ENCODE data around the gene PDE8A. TPM values are rescaled to one million over a fixed set of nuclear protein-coding genes. Genes with fewer than 3 reads are reported as not detected.
A peak's percentile ranks its signal among the peaks of the same experiment; 100 is the strongest.

Gene PDE8A
- total RNA-seq, 1 donor from 2014 or later: 23.7 TPM

GRCh38 chr15:84961114-84961452 lies 20.6 kb upstream of the PDE8A start:
- Mint-ChIP-seq H3K4me3 (ENCODE audit: unreplicated experiment) (no peak overlapping the region), H3K9me3 (ENCODE audit: unreplicated experiment) (peaks cover 11% of the 10 kb centered on the region)

GRCh38 chr15:84961707-84962106 lies 19.9 kb upstream of the PDE8A start:
- TF ChIP-seq, protein P1, sequence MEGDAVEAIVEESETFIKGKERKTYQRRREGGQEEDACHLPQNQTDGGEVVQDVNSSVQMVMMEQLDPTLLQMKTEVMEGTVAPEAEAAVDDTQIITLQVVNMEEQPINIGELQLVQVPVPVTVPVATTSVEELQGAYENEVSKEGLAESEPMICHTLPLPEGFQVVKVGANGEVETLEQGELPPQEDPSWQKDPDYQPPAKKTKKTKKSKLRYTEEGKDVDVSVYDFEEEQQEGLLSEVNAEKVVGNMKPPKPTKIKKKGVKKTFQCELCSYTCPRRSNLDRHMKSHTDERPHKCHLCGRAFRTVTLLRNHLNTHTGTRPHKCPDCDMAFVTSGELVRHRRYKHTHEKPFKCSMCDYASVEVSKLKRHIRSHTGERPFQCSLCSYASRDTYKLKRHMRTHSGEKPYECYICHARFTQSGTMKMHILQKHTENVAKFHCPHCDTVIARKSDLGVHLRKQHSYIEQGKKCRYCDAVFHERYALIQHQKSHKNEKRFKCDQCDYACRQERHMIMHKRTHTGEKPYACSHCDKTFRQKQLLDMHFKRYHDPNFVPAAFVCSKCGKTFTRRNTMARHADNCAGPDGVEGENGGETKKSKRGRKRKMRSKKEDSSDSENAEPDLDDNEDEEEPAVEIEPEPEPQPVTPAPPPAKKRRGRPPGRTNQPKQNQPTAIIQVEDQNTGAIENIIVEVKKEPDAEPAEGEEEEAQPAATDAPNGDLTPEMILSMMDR (IDR thresholded peaks at IDR 0.05): no peak
- Mint-ChIP-seq H3K4me3 (ENCODE audit: unreplicated experiment) (no peak overlapping the region), H3K27ac (ENCODE audit: unreplicated experiment) (no peak overlapping the region), H3K4me1 (ENCODE audit: unreplicated experiment) (peaks cover 4% of the 10 kb centered on the region), H3K27me3 (ENCODE audit: unreplicated experiment) (peaks cover 4% of the 10 kb centered on the region), H3K36me3 (ENCODE audit: unreplicated experiment) (peaks cover 2% of the 10 kb centered on the region), H3K9me3 (ENCODE audit: unreplicated experiment) (peaks cover 11% of the 10 kb centered on the region)
- no peak for DNase-seq (ENCODE audit: extremely low spot score, unreplicated experiment)

More at GRCh38 chr15:84961114-84961452, 20.6 kb upstream of the PDE8A start:
- no peak for DNase-seq (ENCODE audit: extremely low spot score, unreplicated experiment)
- peaks cover 2% of the 10 kb centered on the region for H3K36me3 Mint-ChIP-seq (ENCODE audit: unreplicated experiment)
- H3K27ac Mint-ChIP-seq (ENCODE audit: unreplicated experiment): no peak overlapping the region
- peaks cover 4% of the 10 kb centered on the region for H3K4me1 Mint-ChIP-seq (ENCODE audit: unreplicated experiment)
- peaks cover 6% of the 10 kb centered on the region for H3K27me3 Mint-ChIP-seq (ENCODE audit: unreplicated experiment)
- TF ChIP-seq, protein P1 (IDR thresholded peaks at IDR 0.05): no peak

DNA sequence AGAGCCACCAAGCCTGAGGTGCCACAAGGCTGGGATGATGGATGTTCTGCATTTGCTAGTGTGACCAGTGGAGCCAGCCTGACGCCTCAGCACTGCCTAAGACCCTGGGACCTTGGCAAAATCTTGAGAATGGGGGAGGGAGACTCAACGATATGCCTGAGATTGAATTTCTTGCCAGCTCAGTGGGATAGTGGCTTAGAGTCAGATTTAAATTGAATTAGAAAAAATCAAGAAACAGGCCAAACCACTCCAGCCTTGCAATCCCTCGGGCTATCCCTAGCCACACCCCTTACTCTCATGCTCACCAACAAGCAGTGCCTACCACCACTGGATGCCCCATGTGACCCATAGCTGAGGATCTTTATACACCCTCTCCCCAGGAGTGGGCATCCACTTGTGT lies 18.7 kb upstream of the PDE8A start:
- Mint-ChIP-seq H3K27me3 (ENCODE audit: unreplicated experiment) (no peaks in the 10 kb centered on the region), H3K9me3 (ENCODE audit: unreplicated experiment) (peaks cover 7% of the 10 kb centered on the region), H3K36me3 (ENCODE audit: unreplicated experiment) (no peaks in the 10 kb centered on the region), H3K27ac (ENCODE audit: unreplicated experiment) (no peak overlapping the region), H3K4me1 (ENCODE audit: unreplicated experiment) (peaks cover 11% of the 10 kb centered on the region), H3K4me3 (ENCODE audit: unreplicated experiment) (no peak overlapping the region)
- no peak for DNase-seq (ENCODE audit: extremely low spot score, unreplicated experiment)
- TF ChIP-seq, protein P1 (IDR thresholded peaks at IDR 0.05): no peak

DNA sequence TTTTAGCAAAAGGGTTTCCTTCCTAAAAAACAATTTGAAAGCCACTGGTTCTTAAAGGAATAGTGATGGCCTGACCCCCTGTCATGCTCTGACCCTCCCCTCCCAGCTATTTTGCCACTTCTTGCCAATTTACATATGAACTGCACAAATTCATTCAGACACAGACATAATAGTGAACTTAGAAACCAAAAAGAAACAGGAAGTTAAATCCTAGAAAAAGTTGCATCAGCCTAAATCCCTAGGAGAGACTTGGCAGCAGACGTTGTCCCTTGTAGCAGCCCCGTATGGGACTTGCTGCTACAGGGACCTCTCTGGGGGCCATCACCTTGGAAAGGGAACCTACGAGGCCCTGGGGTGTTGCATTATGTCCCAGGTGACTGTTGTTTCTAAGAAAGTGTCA lies 14.3 kb upstream of the PDE8A start:
- Mint-ChIP-seq H3K36me3 (ENCODE audit: unreplicated experiment) (peaks cover 2% of the 10 kb centered on the region), H3K4me3 (ENCODE audit: unreplicated experiment) (no peak overlapping the region), H3K9me3 (ENCODE audit: unreplicated experiment) (peaks cover 7% of the 10 kb centered on the region), H3K27me3 (ENCODE audit: unreplicated experiment) (no peaks in the 10 kb centered on the region), H3K27ac (ENCODE audit: unreplicated experiment) (peak overlapping the region; percentile 16), H3K4me1 (ENCODE audit: unreplicated experiment) (peaks cover 7% of the 10 kb centered on the region)
- TF ChIP-seq, protein P1 (IDR thresholded peaks at IDR 0.05): no peak
- DNase-seq (ENCODE audit: extremely low spot score, unreplicated experiment): no peak

DNA sequence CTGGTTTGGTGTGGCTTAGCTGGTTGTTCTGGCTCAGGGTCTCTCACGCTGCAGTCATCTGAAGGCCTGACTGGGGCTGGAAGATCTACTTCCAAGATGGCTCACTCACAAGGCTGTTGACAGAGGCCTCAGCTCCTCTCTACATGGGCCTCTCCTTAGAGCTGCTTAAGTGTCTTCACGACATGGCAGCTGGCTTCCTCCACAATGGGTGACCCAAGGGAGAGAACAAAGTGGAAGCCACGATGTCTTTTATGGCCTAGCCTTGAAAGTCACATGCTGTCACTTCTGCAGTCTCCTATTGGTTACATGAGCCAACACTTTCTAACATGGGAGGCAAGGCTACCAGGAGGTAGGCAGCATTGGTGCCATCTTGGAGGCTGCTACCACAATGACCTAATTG lies 13.4 kb upstream of the PDE8A start:
- no peaks in the 10 kb centered on the region for H3K27me3 Mint-ChIP-seq (ENCODE audit: unreplicated experiment)
- peaks cover 2% of the 10 kb centered on the region for H3K36me3 Mint-ChIP-seq (ENCODE audit: unreplicated experiment)
- DNase-seq (ENCODE audit: extremely low spot score, unreplicated experiment): no peak
- peaks cover 7% of the 10 kb centered on the region for H3K9me3 Mint-ChIP-seq (ENCODE audit: unreplicated experiment)
- peaks cover 7% of the 10 kb centered on the region for H3K4me1 Mint-ChIP-seq (ENCODE audit: unreplicated experiment)
- H3K27ac Mint-ChIP-seq (ENCODE audit: unreplicated experiment): no peak overlapping the region
- no peak overlapping the region for H3K4me3 Mint-ChIP-seq (ENCODE audit: unreplicated experiment)
- TF ChIP-seq, protein P1 (IDR thresholded peaks at IDR 0.05): no peak

Data from osteocyte (in vitro differentiated cells).